Thyroid gland (tissue), 4 donors: ENCODE data around the gene COL20A1.
A peak's percentile ranks its signal among the peaks of the same experiment; 100 is the strongest.

Experiments
- POLR2A ChIP-seq, 2 donors: fragments of 450-650 bp; IDR thresholded peaks; one replicate each; pipeline ENCODE4 v1.6.1; 2017; ENCODE audit warnings: antibody characterized with exemption in 2 of 2, mild to moderate bottlenecking in 2 of 2, moderate library complexity in 1 of 2
- TF ChIP-seq, protein P1 (sequence below), 6 experiments: fragments of 200-600 bp in 3 of 6; fragments of 450-650 bp in 3 of 6; sonication (generic) in 3 of 6; IDR thresholded peaks; one replicate each; pipeline ENCODE4 v1.5.1; 2016 to 2019; ENCODE audit warnings: antibody characterized with exemption in 6 of 6, mild to moderate bottlenecking in 2 of 6, inconsistent platforms in 1 of 6, moderate library complexity in 1 of 6

DNA sequence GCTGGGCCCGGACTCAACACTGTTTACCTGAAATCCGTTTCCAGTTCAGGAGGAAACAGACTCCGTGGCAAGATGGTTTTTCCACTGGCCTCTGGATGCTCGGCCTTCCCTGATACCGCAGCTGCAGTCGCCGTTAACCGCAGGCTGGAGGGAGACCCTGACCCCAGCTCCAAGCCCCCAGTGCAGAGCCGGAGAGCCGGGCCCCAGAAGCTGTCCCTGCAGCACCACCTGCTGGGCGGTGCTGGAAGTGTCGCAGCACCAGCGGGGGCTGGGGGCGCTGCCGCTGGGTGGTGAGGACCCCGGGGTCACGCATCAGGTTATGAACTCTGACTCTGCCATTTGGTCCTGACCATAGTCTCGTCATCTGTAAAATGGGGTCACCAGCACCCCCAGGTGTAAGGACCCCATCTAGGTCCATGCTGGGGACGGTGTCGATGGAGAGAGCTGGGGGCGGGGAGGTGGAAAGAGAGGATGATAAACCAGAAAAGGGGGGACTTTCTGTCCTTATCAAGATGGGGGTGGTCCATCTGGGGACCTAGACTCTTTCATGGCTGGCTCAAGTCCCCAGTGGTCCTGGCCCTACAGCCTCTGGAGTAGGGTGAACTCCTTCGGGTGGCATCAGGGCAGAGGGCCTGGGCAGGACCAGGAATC, 88.9 kb downstream of the COL20A1 start:
- TF ChIP-seq, protein P1, sequence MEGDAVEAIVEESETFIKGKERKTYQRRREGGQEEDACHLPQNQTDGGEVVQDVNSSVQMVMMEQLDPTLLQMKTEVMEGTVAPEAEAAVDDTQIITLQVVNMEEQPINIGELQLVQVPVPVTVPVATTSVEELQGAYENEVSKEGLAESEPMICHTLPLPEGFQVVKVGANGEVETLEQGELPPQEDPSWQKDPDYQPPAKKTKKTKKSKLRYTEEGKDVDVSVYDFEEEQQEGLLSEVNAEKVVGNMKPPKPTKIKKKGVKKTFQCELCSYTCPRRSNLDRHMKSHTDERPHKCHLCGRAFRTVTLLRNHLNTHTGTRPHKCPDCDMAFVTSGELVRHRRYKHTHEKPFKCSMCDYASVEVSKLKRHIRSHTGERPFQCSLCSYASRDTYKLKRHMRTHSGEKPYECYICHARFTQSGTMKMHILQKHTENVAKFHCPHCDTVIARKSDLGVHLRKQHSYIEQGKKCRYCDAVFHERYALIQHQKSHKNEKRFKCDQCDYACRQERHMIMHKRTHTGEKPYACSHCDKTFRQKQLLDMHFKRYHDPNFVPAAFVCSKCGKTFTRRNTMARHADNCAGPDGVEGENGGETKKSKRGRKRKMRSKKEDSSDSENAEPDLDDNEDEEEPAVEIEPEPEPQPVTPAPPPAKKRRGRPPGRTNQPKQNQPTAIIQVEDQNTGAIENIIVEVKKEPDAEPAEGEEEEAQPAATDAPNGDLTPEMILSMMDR (IDR thresholded peaks at IDR 0.05): peak; percentile 86 to 98 (median 96)
- no peak for TF ChIP-seq POLR2A (IDR thresholded peaks at IDR 0.05)
